GM12878 (cell line): ENCODE data around the gene CD14. TPM values are rescaled to one million over a fixed set of nuclear protein-coding genes. Genes with fewer than 3 reads are reported as not detected.

ENCODE experiments used
- CREM ChIP-seq: IDR thresholded peaks from 2 replicates; pipeline ENCODE4 v1.6.1; 2014; ENCODE audit warnings: antibody characterized with exemption, low read depth
- DPF2 ChIP-seq: fragments of 450-650 bp; IDR thresholded peaks from 2 replicates; pipeline ENCODE4 v1.6.1; 2017; ENCODE audit warnings: mild to moderate bottlenecking
- EP300 ChIP-seq, 2 experiments: fragments of 150-350 bp in 1 of 2; IDR thresholded peaks; 2 replicates each; pipeline ENCODE4 v1.6.1; 2011 to 2012; ENCODE audit warnings: low read depth in 2 of 2, low read length in 2 of 2, borderline replicate concordance in 1 of 2, improper control_type of control experiment in 1 of 2, inconsistent platforms in 1 of 2; ENCODE audit not compliant: control insufficient read depth in 1 of 2
- FOXM1 ChIP-seq: IDR thresholded peaks from 2 replicates; pipeline ENCODE4 v1.6.1; 2012; ENCODE audit warnings: low read depth, mild to moderate bottlenecking, inconsistent platforms, low read length, moderate library complexity
- GATAD2B ChIP-seq: fragments of 450-650 bp; conservative IDR thresholded peaks from 2 replicates; pipeline ENCODE4 v1.6.1; 2017; ENCODE audit warnings: low read depth, mild to moderate bottlenecking, moderate library complexity
- JUND ChIP-seq: IDR thresholded peaks from 2 replicates; pipeline ENCODE4 v1.6.1; 2012; ENCODE audit warnings: low read depth, mild to moderate bottlenecking, low read length, improper control_type of control experiment, moderate library complexity
- MEF2B ChIP-seq: fragments of 450-650 bp; IDR thresholded peaks from 2 replicates; pipeline ENCODE4 v1.6.1; 2018; ENCODE audit warnings: mild to moderate bottlenecking, moderate library complexity; ENCODE audit not compliant: partially characterized antibody, poor library complexity, severe bottlenecking
- NFYB ChIP-seq: IDR thresholded peaks from 2 replicates; pipeline ENCODE4 v1.6.1; 2011; ENCODE audit warnings: low read depth, mild to moderate bottlenecking, low read length, improper control_type of control experiment, moderate library complexity; ENCODE audit not compliant: insufficient read depth
- NR2C1 ChIP-seq: fragments of 450-650 bp; IDR thresholded peaks from 2 replicates; pipeline ENCODE4 v1.6.1; 2017; ENCODE audit warnings: antibody characterized with exemption, mild to moderate bottlenecking, moderate library complexity
- PAX5 ChIP-seq: IDR thresholded peaks from 2 replicates; pipeline ENCODE4 v1.6.1; 2011; ENCODE audit warnings: low read depth, low read length, borderline replicate concordance
- RAD51 ChIP-seq: fragments of 450-650 bp; IDR thresholded peaks from 2 replicates; pipeline ENCODE4 v1.6.1; 2016; ENCODE audit warnings: moderate library complexity, mild to moderate bottlenecking, inconsistent platforms
- RCOR1 ChIP-seq: conservative IDR thresholded peaks from 2 replicates; pipeline ENCODE4 v1.6.1; 2012; ENCODE audit warnings: low read depth, low read length, improper control_type of control experiment
- RFX5 ChIP-seq: IDR thresholded peaks from 2 replicates; pipeline ENCODE4 v1.6.1; 2011; ENCODE audit warnings: low read depth, low read length, improper control_type of control experiment
- SMARCA5 ChIP-seq: fragments of 450-650 bp; IDR thresholded peaks from 2 replicates; pipeline ENCODE4 v1.6.1; 2017; ENCODE audit warnings: mild to moderate bottlenecking
- SREBF1 ChIP-seq: IDR thresholded peaks from 2 replicates; pipeline ENCODE4 v1.6.1; 2012; ENCODE audit warnings: mild to moderate bottlenecking, low read length
- SREBF2 ChIP-seq: IDR thresholded peaks from 2 replicates; pipeline ENCODE4 v1.6.1; 2012; ENCODE audit warnings: mild to moderate bottlenecking, low read length
- STAT1 ChIP-seq: fragments of 450-650 bp; conservative IDR thresholded peaks from 2 replicates; pipeline ENCODE4 v1.6.1; 2014; ENCODE audit warnings: antibody characterized with exemption, mild to moderate bottlenecking
- ZNF622 ChIP-seq: fragments of 450-650 bp; IDR thresholded peaks from 2 replicates; pipeline ENCODE4 v1.6.1; 2017; ENCODE audit warnings: mild to moderate bottlenecking, inconsistent platforms
- polyA plus RNA-seq, 11 experiments: library from polyadenylated mRNA; depleted of rRNA in 4 of 11; unstranded in 6 of 11; stranded (reverse) in 5 of 11; fragments of >200 nt; fragmentation: Nextera tagmentation in 4 of 11; fragmentation: Illumina TruSeq in 1 of 11; extraction: Ambion mirVana in 4 of 11; extraction: Trizol in 1 of 11; gene quantifications; 1 replicate in 1 of 11; 2 replicates in 10 of 11; pipeline versions ENCODE4 v1.2.1 to v1.2.3, GENCODE V29; 2011 to 2016; ENCODE audit warnings: inconsistent platforms in 2 of 11, missing spikeins in 2 of 11, low read depth in 1 of 11
- total RNA-seq, 4 experiments: library from RNA; depleted of rRNA in 3 of 4; stranded (reverse); fragments of >200 nt in 3 of 4; fragmentation: Illumina TruSeq in 1 of 4; extraction: Trizol in 1 of 4; gene quantifications; 2 replicates each; pipeline versions ENCODE4 v1.2.1 to v1.2.3, GENCODE V29; 2013 to 2021
- TF ChIP-seq, protein P1 (sequence below): IDR thresholded peaks from 2 replicates; pipeline ENCODE4 v1.6.1; 2012; ENCODE audit warnings: low read depth, low read length, improper control_type of control experiment
- TF ChIP-seq, protein P2 (sequence below): fragments of 450-650 bp; formaldehyde crosslinking; IDR thresholded peaks from 2 replicates; pipeline ENCODE4 v1.5.0; 2022; ENCODE audit warnings: mild to moderate bottlenecking, missing genetic modification characterization
- TF ChIP-seq, protein P3 (sequence below): IDR thresholded peaks from 2 replicates; pipeline ENCODE4 v1.6.1; 2011; ENCODE audit warnings: mild to moderate bottlenecking, low read depth, low read length, moderate library complexity; ENCODE audit not compliant: insufficient replicate concordance
- TF ChIP-seq, protein P4 (sequence below), 3 experiments: IDR thresholded peaks in 2 of 3; conservative IDR thresholded peaks in 1 of 3; 2 replicates each; pipeline ENCODE4 v1.5.1; 2011; ENCODE audit warnings: low read depth in 3 of 3, low read length in 3 of 3, mild to moderate bottlenecking in 3 of 3, control low read depth in 2 of 3, moderate library complexity in 2 of 3, inconsistent platforms in 1 of 3, mixed read lengths in 1 of 3; ENCODE audit not compliant: control insufficient read depth in 2 of 3, insufficient read depth in 1 of 3; ENCODE audit errors: extremely low read depth in 1 of 3
- TF ChIP-seq, protein P5 (sequence below): fragments of 450-650 bp; IDR thresholded peaks from 2 replicates; pipeline ENCODE4 v1.6.1; 2017; ENCODE audit warnings: mild to moderate bottlenecking

CD14 gene
- total and polyA plus RNA-seq, 10 of the 15 experiments (the other 5 are each of a cell fraction or from before 2014, with no cell fraction given) = 0.09 to 0.72 (median 0.18) TPM; not detected in 5

DNA sequence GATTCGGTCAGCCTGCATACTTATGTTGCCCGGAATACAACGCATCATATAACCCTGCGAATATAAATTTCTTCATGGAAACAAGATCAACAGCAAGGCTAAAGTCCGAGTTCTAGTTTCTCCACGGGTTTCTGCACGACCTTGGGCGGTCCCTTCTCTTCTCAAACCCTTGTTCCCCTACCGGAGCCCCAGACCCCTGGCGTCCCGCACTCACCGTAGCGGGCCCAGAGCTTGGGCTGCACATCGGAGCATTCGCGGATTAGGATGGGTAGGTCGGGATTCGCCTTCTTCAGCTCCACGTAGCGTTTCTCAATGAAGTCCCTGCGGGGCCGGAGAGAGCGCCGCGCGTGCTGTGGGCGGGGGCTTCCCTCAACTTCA lies 14.1 kb upstream of the CD14 start (continued):
- TF ChIP-seq SREBF1 (no peak), DPF2 (0 out of 2 replicates have a peak, but pooled peaks have one; percentile 11), EP300 (IDR thresholded peaks at IDR 0.05; ENCODE audit: borderline replicate concordance in 1 of 2, control insufficient read depth in 1 of 2, low read depth in 2 of 2, low read length in 2 of 2) (no peak), PAX5 (no peak), SMARCA5 (no peak), CREM (no peak), STAT1 (0 out of 2 replicates have a peak, but pooled peaks have one; percentile 61), RFX5 (no peak), NFYB (no peak), MEF2B (peak; percentile 9), FOXM1 (no peak), JUND (no peak), NR2C1 (no peak), SREBF2 (no peak), GATAD2B (no peak), RAD51 (no peak), RCOR1 (no peak), ZNF622 (no peak)
- TF ChIP-seq, protein P1, sequence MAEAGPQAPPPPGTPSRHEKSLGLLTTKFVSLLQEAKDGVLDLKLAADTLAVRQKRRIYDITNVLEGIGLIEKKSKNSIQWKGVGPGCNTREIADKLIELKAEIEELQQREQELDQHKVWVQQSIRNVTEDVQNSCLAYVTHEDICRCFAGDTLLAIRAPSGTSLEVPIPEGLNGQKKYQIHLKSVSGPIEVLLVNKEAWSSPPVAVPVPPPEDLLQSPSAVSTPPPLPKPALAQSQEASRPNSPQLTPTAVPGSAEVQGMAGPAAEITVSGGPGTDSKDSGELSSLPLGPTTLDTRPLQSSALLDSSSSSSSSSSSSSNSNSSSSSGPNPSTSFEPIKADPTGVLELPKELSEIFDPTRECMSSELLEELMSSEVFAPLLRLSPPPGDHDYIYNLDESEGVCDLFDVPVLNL = no peak
- TF ChIP-seq, protein P2, sequence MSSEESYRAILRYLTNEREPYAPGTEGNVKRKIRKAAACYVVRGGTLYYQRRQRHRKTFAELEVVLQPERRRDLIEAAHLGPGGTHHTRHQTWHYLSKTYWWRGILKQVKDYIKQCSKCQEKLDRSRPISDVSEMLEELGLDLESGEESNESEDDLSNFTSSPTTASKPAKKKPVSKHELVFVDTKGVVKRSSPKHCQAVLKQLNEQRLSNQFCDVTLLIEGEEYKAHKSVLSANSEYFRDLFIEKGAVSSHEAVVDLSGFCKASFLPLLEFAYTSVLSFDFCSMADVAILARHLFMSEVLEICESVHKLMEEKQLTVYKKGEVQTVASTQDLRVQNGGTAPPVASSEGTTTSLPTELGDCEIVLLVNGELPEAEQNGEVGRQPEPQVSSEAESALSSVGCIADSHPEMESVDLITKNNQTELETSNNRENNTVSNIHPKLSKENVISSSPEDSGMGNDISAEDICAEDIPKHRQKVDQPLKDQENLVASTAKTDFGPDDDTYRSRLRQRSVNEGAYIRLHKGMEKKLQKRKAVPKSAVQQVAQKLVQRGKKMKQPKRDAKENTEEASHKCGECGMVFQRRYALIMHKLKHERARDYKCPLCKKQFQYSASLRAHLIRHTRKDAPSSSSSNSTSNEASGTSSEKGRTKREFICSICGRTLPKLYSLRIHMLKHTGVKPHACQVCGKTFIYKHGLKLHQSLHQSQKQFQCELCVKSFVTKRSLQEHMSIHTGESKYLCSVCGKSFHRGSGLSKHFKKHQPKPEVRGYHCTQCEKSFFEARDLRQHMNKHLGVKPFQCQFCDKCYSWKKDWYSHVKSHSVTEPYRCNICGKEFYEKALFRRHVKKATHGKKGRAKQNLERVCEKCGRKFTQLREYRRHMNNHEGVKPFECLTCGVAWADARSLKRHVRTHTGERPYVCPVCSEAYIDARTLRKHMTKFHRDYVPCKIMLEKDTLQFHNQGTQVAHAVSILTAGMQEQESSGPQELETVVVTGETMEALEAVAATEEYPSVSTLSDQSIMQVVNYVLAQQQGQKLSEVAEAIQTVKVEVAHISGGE = no peak
- TF ChIP-seq, protein P3, sequence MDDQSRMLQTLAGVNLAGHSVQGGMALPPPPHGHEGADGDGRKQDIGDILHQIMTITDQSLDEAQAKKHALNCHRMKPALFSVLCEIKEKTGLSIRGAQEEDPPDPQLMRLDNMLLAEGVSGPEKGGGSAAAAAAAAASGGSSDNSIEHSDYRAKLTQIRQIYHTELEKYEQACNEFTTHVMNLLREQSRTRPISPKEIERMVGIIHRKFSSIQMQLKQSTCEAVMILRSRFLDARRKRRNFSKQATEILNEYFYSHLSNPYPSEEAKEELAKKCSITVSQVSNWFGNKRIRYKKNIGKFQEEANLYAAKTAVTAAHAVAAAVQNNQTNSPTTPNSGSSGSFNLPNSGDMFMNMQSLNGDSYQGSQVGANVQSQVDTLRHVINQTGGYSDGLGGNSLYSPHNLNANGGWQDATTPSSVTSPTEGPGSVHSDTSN = no peak
- TF ChIP-seq, protein P4, sequence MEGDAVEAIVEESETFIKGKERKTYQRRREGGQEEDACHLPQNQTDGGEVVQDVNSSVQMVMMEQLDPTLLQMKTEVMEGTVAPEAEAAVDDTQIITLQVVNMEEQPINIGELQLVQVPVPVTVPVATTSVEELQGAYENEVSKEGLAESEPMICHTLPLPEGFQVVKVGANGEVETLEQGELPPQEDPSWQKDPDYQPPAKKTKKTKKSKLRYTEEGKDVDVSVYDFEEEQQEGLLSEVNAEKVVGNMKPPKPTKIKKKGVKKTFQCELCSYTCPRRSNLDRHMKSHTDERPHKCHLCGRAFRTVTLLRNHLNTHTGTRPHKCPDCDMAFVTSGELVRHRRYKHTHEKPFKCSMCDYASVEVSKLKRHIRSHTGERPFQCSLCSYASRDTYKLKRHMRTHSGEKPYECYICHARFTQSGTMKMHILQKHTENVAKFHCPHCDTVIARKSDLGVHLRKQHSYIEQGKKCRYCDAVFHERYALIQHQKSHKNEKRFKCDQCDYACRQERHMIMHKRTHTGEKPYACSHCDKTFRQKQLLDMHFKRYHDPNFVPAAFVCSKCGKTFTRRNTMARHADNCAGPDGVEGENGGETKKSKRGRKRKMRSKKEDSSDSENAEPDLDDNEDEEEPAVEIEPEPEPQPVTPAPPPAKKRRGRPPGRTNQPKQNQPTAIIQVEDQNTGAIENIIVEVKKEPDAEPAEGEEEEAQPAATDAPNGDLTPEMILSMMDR (IDR thresholded peaks at IDR 0.05 in 2 of 3, conservative IDR thresholded peaks at IDR 0.05 in 1 of 3; ENCODE audit: control insufficient read depth in 2 of 3, extremely low read depth in 1 of 3, insufficient read depth in 1 of 3, low read depth in 3 of 3, low read length in 3 of 3) = no peak
- TF ChIP-seq, protein P5, sequence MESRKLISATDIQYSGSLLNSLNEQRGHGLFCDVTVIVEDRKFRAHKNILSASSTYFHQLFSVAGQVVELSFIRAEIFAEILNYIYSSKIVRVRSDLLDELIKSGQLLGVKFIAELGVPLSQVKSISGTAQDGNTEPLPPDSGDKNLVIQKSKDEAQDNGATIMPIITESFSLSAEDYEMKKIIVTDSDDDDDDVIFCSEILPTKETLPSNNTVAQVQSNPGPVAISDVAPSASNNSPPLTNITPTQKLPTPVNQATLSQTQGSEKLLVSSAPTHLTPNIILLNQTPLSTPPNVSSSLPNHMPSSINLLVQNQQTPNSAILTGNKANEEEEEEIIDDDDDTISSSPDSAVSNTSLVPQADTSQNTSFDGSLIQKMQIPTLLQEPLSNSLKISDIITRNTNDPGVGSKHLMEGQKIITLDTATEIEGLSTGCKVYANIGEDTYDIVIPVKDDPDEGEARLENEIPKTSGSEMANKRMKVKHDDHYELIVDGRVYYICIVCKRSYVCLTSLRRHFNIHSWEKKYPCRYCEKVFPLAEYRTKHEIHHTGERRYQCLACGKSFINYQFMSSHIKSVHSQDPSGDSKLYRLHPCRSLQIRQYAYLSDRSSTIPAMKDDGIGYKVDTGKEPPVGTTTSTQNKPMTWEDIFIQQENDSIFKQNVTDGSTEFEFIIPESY = no peak
